MM.1S (cell line): ENCODE data around the gene PRM2.

Source experiments
- CTCF ChIP-seq: fragments of 300-600 bp; sonication (generic); IDR thresholded peaks from 2 replicates; pipeline ENCODE4 v1.5.1; 2016; ENCODE audit warnings: antibody characterized with exemption, low read length, mixed read lengths
- EZH2 ChIP-seq: fragments of 300-600 bp; sonication (generic); optimal IDR thresholded peaks from 2 replicates; pipeline ENCODE3; 2017; ENCODE audit warnings: low read depth, mild to moderate bottlenecking, antibody characterized with exemption, low read length, mixed read lengths
- EZH2phosphoT487 ChIP-seq: fragments of 300-600 bp; sonication (generic); IDR thresholded peaks from 2 replicates; pipeline ENCODE4 v1.6.1; 2018; ENCODE audit warnings: antibody characterized with exemption, low read length

GRCh38 chr16:11318817-11319216, 42.5 kb upstream of the PRM2 start:
- TF ChIP-seq CTCF (no peak), EZH2 (no peak), EZH2phosphoT487 (no peak)
